ENCODE data around the gene POMGNT1.
"Not testable (repeated sequence)": the region's sequence is repeated elsewhere in the genome, so short reads cannot be mapped to it uniquely, and the experiment has no call there.

The POMGNT1 gene

DNA sequence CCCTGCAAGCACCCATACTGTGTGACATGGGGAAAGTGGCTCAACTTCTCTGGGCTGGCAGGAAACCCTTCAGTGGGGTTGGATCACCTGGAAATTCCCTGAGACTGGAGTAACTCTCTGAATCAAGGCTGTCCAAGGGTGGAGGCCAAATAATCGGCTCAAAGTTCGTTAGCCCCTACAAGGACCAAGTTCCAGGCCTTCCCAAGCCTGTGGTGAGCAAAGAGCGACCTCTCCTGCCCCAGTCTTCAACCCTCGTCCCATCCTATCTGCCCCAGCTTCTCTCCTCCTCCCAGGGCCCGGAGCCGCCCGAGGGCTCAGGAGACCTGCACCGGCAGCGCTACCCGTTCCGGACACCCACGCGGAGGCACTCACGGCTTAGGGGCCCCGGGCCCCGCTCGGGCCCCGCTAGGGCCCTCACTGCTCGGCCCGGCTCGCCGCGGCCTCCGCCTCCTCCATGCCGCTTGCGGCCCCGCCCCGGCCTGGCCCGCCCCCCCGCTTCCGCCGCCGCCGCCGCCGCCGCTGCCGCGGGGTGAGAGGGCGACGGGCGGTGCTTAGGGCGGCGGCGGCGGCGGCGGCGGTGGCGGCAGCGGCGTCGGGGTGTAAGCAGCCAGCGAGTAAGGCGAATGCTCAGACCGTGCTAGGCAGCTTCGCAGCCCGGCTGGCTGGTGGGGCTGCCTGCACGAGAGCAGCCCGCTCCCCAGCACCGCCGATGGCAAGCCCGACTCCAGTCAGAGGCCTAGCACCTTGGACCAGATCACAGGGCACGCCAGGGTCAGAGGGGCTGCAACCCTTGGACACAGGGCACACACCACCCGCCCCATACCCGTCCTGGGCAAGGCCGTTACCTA lies at the start of gene POMGNT1:
Gene POMGNT1 (minus strand): TSS at position 471 of the 848 bp plus-strand sequence. CDS start 613 bp downstream, outside the sequence.
- peak; percentile 48 to 54 for DNase-seq (ENCODE audit: extremely low read depth in 1 of 2, low read depth in 1 of 2)

DNA sequence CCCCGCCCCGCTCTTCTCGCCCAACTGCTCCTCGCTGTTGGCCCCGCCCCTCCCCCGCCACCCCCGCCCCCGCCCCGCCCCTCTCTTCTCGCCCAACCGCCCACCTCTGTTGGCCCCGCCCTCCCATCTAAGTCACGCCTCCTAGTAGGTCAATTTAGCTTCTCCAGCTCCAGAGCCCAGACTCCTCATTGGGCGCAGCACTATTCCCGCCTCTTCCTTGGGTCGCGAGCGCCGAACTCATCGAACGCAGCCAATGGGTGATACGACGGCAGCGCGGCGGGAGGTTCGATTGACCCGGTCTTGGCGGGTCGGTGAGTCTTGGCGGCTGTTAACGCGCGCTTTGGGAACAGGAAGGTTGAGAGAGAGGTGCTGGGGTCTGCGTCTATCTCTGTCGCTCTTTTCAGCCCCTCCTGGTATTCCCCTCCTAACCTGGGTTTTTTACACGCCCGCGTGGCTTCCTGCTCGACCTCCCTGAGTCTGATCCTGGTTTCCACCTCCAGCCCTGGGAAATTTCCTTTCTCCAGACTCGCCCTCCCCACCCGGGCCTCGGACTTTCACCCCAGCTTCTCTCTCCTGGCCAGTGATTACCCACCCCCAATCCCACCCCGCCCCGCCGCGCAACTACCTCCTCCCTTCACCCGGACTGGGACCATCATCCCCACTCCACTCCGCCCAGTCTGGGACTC lies 49.3 kb upstream of the POMGNT1 start, which contains the start of gene RAD54L:
Gene RAD54L (plus strand): TSS at position 328 of the 686 bp plus-strand sequence. CDS start 643 bp downstream, outside the sequence.
- peak; percentile 87 to 97 for DNase-seq (ENCODE audit: extremely low read depth in 1 of 2, low read depth in 1 of 2)

DNA sequence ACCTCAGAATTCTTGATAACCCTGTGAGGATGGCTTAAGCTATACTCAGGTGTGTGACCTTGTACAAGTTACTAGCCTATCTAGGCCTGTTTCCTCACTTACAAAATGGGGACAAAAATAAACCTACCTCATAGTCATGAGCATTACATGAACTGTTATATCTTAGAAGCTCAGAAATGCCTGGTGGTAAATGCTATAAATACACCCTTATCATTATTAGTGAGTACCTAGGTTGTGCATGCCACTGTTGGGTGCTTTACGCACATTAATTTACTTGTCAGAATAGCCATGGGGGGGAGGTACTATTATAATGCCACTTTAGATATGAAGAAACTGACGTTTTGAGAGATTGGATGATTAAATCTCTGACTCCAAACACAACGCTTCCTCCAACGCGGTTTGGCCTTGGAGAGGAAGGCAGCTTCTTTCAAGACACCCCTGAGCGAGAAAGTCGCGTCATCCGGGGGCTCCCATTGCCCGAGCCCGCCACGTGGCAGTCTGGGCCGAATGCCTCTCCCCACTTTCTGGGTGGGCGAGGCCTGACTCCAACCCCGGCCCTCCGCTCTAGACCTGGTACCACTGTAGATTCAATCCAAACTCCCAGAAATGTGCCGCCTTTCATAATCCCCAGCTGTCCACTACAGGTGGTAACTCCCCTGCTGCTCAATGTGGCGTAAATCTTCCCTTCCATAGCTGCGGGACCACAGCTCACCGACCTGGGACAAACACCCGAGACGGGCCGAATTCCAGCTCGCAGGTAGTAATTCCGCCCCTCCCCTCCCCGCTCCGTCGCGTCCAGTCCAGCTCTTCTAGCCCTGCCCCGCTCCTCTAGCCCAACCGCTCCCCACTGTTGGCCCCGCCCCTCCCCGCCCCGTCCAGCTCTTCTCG lies 48.6 kb upstream of the POMGNT1 start:
- DNase-seq (ENCODE audit: extremely low read depth in 1 of 2, low read depth in 1 of 2) = peak; percentile 42 to 70

DNA sequence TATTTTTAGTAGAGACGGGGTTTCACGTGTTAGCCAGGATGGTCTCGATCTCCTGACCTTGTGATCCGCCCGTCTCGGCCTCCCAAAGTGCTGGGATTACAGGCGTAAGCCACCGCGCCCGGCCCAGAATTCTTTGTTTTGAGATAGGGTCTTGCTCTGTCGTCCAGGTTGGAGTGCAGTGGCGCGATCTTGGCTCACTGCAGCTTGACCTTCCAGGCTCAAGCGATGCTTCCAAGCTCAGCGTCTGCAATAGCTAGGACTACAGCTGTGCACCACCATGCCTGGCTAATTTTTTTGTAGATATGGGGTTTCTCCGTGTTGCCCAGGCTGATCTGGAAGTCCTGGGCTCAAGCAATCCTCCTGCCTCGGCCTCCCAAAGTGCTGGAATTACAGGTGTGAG lies 47.9 kb upstream of the POMGNT1 start:
- DNase-seq (ENCODE audit: extremely low read depth in 1 of 2, low read depth in 1 of 2) = not testable (repeated sequence)

DNA sequence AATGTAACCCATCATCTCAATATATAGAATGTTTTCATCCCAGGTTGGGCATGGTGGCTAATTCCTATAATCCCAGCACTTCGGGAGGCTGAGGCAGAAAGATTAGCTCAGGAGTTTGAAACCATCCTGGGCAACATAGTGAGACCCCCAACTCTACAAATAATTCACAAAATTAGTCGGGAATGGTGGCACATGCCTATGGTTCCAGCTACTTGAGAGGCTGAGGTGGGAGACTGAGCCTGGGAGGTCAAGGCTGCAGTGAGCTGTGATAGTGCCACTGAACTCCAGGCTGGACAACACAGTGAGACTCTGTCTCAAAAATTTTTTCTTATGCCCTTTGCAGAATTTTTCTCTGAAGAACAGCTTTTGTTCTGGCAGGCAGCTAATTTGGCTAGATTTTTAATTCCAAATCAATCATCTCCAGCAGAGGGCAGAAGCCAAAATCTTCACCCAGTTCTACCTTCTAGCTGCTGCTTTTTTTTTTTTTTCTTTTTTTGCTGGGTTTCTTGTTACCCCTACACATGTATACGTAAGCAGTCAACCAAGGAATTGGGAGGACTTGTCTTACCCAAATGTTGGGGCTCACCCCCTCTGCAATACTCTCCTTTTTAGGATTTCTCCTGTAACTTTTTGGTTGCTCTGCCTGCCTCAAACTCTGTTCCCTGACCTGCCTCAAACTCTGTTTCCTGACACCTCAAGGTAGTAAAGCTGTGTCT lies 46.6 kb upstream of the POMGNT1 start:
- DNase-seq (ENCODE audit: extremely low read depth in 1 of 2, low read depth in 1 of 2) = no peak

DNA sequence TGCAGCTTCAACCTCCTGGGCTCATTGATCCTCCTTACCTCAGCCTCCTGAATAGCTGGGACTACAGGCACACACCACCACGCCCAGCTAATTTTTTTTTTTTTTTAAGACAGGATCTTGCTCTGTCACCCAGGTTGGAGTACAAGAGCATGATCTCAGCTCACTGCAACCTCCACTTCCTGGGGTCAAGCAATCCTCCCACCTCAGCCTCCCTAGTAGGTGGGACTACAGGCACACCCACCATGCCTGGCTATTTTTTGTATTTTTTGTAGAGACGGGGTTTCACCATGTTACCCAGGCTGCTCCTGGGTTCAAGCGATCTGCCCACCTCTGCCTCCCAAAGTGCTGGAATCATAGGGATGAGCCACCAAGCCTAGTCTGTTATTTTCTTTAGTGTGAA lies 45.6 kb upstream of the POMGNT1 start:
- DNase-seq (ENCODE audit: extremely low read depth in 1 of 2, low read depth in 1 of 2) = not testable (repeated sequence)

GRCh38 chr1:46242918-46243317 lies 44.7 kb upstream of the POMGNT1 start:
- DNase-seq (ENCODE audit: extremely low read depth in 1 of 2, low read depth in 1 of 2) = no peak

DNA sequence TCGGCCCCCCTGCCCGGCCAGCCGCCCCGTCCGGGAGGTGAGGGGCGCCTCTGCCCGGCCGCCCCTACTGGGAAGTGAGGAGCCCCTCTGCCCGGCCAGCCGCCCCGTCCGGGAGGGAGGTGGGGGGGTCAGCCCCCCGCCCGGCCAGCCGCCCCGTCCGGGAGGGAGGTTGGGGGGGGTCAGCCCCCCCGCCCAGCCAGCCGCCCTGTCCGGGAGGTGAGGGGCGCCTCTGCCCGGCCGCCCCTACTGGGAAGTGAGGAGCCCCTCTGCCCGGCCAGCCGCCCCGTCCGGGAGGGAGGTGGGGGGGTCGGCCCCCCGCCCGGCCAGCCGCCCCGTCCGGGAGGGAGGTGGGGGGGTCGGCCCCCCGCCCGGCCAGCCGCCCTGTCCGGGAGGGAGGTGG lies 43.5 kb upstream of the POMGNT1 start:
- DNase-seq (ENCODE audit: extremely low read depth in 1 of 2, low read depth in 1 of 2) = not testable (repeated sequence)

GRCh38 chr1:46238865-46239264 lies 40.6 kb upstream of the POMGNT1 start:
- not testable (repeated sequence) for DNase-seq (ENCODE audit: extremely low read depth in 1 of 2, low read depth in 1 of 2)

GRCh38 chr1:46236882-46237281 lies 38.6 kb upstream of the POMGNT1 start:
- DNase-seq (ENCODE audit: extremely low read depth in 1 of 2, low read depth in 1 of 2) = no peak

DNA sequence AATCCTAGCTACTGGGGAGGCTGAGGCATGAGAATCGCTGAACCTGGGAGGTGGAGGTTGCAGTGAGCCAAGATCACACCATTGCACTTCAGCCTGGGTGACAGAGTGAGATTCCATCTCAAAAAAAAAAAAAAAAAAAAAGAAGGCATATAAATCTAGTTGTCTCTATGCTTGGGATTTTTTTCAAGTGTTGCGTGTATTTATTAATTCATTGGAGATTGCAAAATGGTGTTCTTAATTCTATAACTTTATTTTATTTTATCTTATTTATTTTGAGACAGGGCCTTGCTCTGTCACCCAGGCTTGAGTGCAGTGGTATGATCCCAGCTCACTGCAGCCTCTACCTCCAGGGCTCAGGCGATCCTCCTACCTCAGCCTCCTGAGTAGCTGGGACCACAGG lies 33.0 kb upstream of the POMGNT1 start:
- not testable (repeated sequence) for DNase-seq (ENCODE audit: extremely low read depth in 1 of 2, low read depth in 1 of 2)

DNA sequence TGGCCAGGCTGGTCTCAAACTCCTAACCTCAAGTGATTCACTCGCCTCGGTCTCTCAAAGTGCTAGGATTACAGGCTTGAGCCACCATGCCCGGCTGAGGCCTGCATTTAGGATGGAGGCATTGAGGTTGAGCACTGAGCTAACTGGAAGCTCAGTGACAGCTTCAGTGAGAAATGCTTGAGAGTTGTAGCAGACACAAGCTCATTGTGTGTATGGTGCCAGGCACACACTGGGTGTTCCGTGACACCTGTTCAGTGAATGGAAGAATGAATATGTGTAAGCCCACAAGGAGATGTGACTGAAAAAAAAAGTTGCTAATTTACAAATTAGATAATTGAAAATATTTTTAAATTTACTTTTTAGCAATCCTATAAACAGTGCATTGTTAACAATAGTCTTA lies 26.7 kb upstream of the POMGNT1 start:
- no peak for DNase-seq (ENCODE audit: extremely low read depth in 1 of 2, low read depth in 1 of 2)

DNA sequence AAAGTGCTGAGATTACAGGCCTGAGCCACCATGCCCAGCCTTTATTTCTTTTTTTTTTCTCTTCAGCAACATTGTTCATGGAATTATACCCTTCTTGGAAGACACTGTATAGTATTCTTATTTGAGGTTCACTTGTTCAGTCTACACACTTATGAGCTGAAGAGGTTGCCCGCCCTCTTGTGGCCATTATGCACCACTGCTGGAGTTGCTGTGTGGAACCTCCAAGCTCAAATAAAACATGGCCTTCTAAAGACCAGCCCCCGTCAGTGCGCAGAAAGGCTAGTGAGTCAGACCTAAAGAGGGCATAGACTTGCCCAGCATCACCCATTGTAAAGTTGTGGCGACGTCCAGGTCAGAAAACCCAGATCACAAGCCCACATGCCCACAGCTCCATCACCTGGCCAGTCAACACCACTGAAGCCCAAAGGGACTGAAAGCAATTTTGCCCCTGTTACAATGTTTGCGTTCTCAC lies 25.3 kb upstream of the POMGNT1 start:
- DNase-seq (ENCODE audit: extremely low read depth in 1 of 2, low read depth in 1 of 2) = peak; percentile 24 to 47

DNA sequence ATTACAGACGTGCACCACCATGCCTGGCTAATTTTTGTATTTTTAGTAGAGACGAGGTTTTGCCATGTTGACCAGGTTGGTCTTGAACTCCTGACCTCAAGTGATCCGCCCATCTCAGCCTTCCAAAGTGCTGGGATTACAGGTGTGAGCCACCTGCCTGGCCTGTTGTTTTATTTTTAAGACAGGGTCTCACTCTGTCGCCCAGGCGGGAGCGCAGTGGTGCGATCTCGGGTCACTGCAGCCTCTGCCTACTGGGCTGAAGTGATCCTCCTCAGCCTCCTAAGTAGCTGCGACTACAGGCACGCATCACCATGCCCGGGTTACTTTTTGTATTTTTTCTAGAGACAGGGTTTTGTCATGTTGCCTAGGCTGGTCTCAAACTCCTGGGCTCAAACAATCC lies 24.8 kb upstream of the POMGNT1 start:
- DNase-seq (ENCODE audit: extremely low read depth in 1 of 2, low read depth in 1 of 2) = not testable (repeated sequence)

GRCh38 chr1:46221749-46222148 lies 23.5 kb upstream of the POMGNT1 start:
- DNase-seq (ENCODE audit: extremely low read depth in 1 of 2, low read depth in 1 of 2) = no peak

DNA sequence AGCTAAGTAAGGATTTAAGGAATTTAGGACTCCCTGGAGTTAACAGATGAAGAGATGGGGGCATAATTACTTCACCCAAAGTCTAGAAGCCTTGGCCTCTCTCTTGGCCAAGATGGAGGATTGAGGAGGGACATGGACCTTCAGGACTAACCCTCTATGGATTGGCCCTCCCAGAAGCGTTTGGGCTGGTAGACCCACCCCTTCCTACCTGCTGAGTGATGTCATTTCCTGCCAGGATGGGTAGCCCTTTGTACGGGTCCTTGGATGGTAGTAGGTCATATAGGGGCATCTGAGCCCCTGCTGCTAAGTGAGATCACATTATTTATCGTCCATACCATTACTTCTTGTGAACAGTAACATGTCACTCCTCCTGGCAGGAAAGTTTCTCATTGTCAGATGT lies 22.6 kb upstream of the POMGNT1 start:
- DNase-seq (ENCODE audit: extremely low read depth in 1 of 2, low read depth in 1 of 2) = no peak

GRCh38 chr1:46219551-46220520 lies 21.6 kb upstream of the POMGNT1 start:
- no peak for DNase-seq (ENCODE audit: extremely low read depth in 1 of 2, low read depth in 1 of 2)

- no peak for DNase-seq (ENCODE audit: extremely low read depth in 1 of 2, low read depth in 1 of 2)
Measured at GRCh38 chr1:46218443-46218842, 20.2 kb upstream of the POMGNT1 start.

DNA sequence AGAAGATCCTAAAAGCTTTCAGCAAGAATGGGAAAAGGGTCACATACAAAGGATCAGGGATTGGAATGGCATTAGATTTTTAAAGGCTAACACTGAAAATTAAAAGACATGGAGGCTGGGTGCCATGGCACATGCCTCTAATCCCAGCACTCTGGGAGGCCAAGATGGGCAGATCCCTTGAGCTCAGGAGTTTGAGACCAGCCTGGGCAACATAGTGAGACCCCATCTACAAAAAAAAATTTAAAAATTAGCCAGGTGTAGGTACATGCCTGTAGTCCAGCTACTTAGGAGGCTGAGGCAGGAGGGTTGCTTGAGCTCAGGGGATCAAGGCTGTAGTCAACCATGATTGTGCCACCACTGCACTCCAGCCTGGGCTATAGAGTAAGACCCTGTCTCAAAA lies 17.3 kb upstream of the POMGNT1 start:
- DNase-seq (ENCODE audit: extremely low read depth in 1 of 2, low read depth in 1 of 2) = no peak

Measured in stimulated activated CD8-positive, alpha-beta memory T cell treated with anti-CD3 and anti-CD28 coated beads, Interleukin-7, amount 100 ng/mL, for 48 hours (primary cell).